Breast epithelium (tissue), 4 donors: Measurements from ENCODE around the gene SLC35C1. TPM values are rescaled to one million over a fixed set of nuclear protein-coding genes. Genes with fewer than 3 reads are reported as not detected.

ENCODE experiments used
- DNase-seq, 2 donors: peaks; one replicate each; pipeline ENCODE4 v3.0.0-alpha.2; 2019; ENCODE audit warnings: low spot score in 2 of 2
- H3K27ac ChIP-seq, 2 donors: fragments of 200-600 bp; sonication (generic) in 1 of 2; one replicate each; pipeline ENCODE4 v1.5.1; 2016 to 2019; ENCODE audit warnings: mild to moderate bottlenecking in 1 of 2
- H3K27me3 ChIP-seq, 2 donors: fragments of 200-600 bp; sonication (generic) in 1 of 2; one replicate each; pipeline versions ENCODE4 v1.5.1 to v1.6.0; 2017 to 2019; ENCODE audit warnings: control low read depth in 1 of 2, mild to moderate bottlenecking in 1 of 2
- H3K36me3 ChIP-seq: fragments of 200-600 bp; one replicate; pipeline ENCODE4 v1.5.1; 2019
- H3K4me1 ChIP-seq, 2 donors: fragments of 200-600 bp; sonication (generic); one replicate each; pipeline ENCODE4 v1.5.1; 2016 to 2019; ENCODE audit warnings: control low read depth in 1 of 2
- H3K4me3 ChIP-seq, 3 donors: fragments of 200-600 bp; sonication (generic); 1 replicate in 2 of 3; 2 replicates in 1 of 3; pipeline ENCODE4 v1.5.1; 2016 to 2019; ENCODE audit warnings: mild to moderate bottlenecking in 3 of 3, moderate library complexity in 2 of 3
- H3K9me3 ChIP-seq, 2 donors: fragments of 200-600 bp; sonication (generic) in 1 of 2; one replicate each; pipeline ENCODE4 v1.5.1; 2016 to 2019; ENCODE audit warnings: control low read depth in 1 of 2
- CTCF ChIP-seq, 3 donors: fragments of 450-650 bp; IDR thresholded peaks; one replicate each; pipeline ENCODE4 v1.5.1; 2016 to 2017; ENCODE audit warnings: antibody characterized with exemption in 3 of 3, mild to moderate bottlenecking in 3 of 3, moderate library complexity in 3 of 3
- POLR2A ChIP-seq: fragments of 450-650 bp; IDR thresholded peaks from one replicate; pipeline ENCODE4 v1.6.1; 2016; ENCODE audit warnings: antibody characterized with exemption, mild to moderate bottlenecking, moderate library complexity
- POLR2AphosphoS5 ChIP-seq, 3 donors: sonication (generic); formaldehyde crosslinking; IDR thresholded peaks; one replicate each; pipeline ENCODE4 v1.6.1; 2017; ENCODE audit warnings: antibody characterized with exemption in 3 of 3
- intact Hi-C: fragments of 100-400 bp; cut with DNase I; formaldehyde crosslinking; loops from one replicate; pipeline ENCODE4 v1.15.1; 2023; ENCODE audit warnings: low total_unique reads
- total RNA-seq, 3 donors: library from RNA; depleted of rRNA; stranded (reverse); fragments of >200 nt; gene quantifications; one replicate each; pipeline ENCODE4 v1.1.0, GENCODE V29; 2016

SLC35C1 gene
- total RNA-seq, 3 donors from 2014 or later = 18.1 to 49.1 (median 28.2) TPM

- intact Hi-C loops = no loop called here
- Histone ChIP-seq H3K27me3 (no peaks in the 10 kb centered on the region), H3K36me3 (no peaks in the 10 kb centered on the region), H3K4me1 (no peaks in the 10 kb centered on the region), H3K27ac (no peak overlapping the region), H3K9me3 (peaks cover 0 to 5% of the 10 kb centered on the region in 2 donors), H3K4me3 (no peak overlapping the region)
- DNase-seq = no peak
- TF ChIP-seq CTCF (IDR thresholded peaks at IDR 0.05) (no peak), POLR2AphosphoS5 (IDR thresholded peaks at IDR 0.05) (no peak), POLR2A (no peak)
These were observed 18.7 kb upstream of the SLC35C1 start for GRCh38 chr11:45786272-45786671.

GRCh38 chr11:45788887-45789286, 16.1 kb upstream of the SLC35C1 start:
- intact Hi-C loops = no loop called here
- Histone ChIP-seq H3K27me3 (no peaks in the 10 kb centered on the region), H3K9me3 (peaks cover 0 to 5% of the 10 kb centered on the region in 2 donors), H3K4me1 (no peaks in the 10 kb centered on the region), H3K27ac (no peak overlapping the region), H3K4me3 (no peak overlapping the region), H3K36me3 (no peaks in the 10 kb centered on the region)
- DNase-seq = no peak
- no peak for TF ChIP-seq POLR2A

- no peaks in the 10 kb centered on the region for H3K27me3 ChIP-seq
- intact Hi-C loops = no loop called here
These were observed 13.4 kb upstream of the SLC35C1 start for GRCh38 chr11:45791524-45791923.

GRCh38 chr11:45794169-45794568, 10.8 kb upstream of the SLC35C1 start:
- no peak for DNase-seq
- no peaks in the 10 kb centered on the region for H3K27me3 ChIP-seq
- no peaks in the 10 kb centered on the region for H3K36me3 ChIP-seq
- H3K4me1 ChIP-seq = peaks cover 0 to 3% of the 10 kb centered on the region in 2 donors
- no peaks in the 10 kb centered on the region for H3K9me3 ChIP-seq
- H3K4me3 ChIP-seq = no peak overlapping the region
- no peak overlapping the region for H3K27ac ChIP-seq
- no peak for TF ChIP-seq POLR2A
- TF ChIP-seq POLR2AphosphoS5 (IDR thresholded peaks at IDR 0.05) = no peak
- TF ChIP-seq CTCF (IDR thresholded peaks at IDR 0.05) = no peak
- intact Hi-C loops = no loop called here

More at GRCh38 chr11:45791524-45791923, 13.4 kb upstream of the SLC35C1 start:
- Histone ChIP-seq H3K4me1 (no peaks in the 10 kb centered on the region), H3K36me3 (no peaks in the 10 kb centered on the region), H3K27ac (no peak overlapping the region), H3K4me3 (no peak overlapping the region), H3K9me3 (peaks cover 0 to 5% of the 10 kb centered on the region in 2 donors)
- DNase-seq = no peak
- TF ChIP-seq CTCF (IDR thresholded peaks at IDR 0.05) (no peak), POLR2A (no peak), POLR2AphosphoS5 (IDR thresholded peaks at IDR 0.05) (no peak)

- no peak overlapping the region for H3K4me3 ChIP-seq
- TF ChIP-seq POLR2A (no peak), POLR2AphosphoS5 (IDR thresholded peaks at IDR 0.05) (no peak), CTCF (IDR thresholded peaks at IDR 0.05) (no peak)
- no peaks in the 10 kb centered on the region for H3K9me3 ChIP-seq
- H3K4me1 ChIP-seq = peaks cover 0 to 3% of the 10 kb centered on the region in 2 donors
- no peak for DNase-seq
- no peak overlapping the region for H3K27ac ChIP-seq
- no peaks in the 10 kb centered on the region for H3K27me3 ChIP-seq
- no peaks in the 10 kb centered on the region for H3K36me3 ChIP-seq
- intact Hi-C loops = no loop called here
These were observed 9.6 kb upstream of the SLC35C1 start for GRCh38 chr11:45795379-45795778.

- Histone ChIP-seq H3K27ac (peak overlapping the region in 1 of 2 donors; percentile 35), H3K36me3 (no peaks in the 10 kb centered on the region), H3K9me3 (no peaks in the 10 kb centered on the region), H3K4me1 (peaks cover 0 to 3% of the 10 kb centered on the region in 2 donors), H3K4me3 (no peak overlapping the region), H3K27me3 (no peaks in the 10 kb centered on the region)
- no peak for DNase-seq
- no peak for TF ChIP-seq CTCF (IDR thresholded peaks at IDR 0.05)
- no peak for TF ChIP-seq POLR2AphosphoS5 (IDR thresholded peaks at IDR 0.05)
- TF ChIP-seq POLR2A = no peak
- intact Hi-C loops = no loop called here
These were observed 8.5 kb upstream of the SLC35C1 start for GRCh38 chr11:45796461-45796861.
